VCaP (cell line): Measurements from ENCODE around the gene DIP2A.
A peak's percentile ranks its signal among the peaks of the same experiment; 100 is the strongest.

Experiments used
- H3K27ac ChIP-seq: fragments of 450-650 bp; 2 replicates; pipeline ENCODE4 v1.5.1; 2017
- TF ChIP-seq, protein P1 (sequence below): fragments of 450-650 bp; conservative IDR thresholded peaks from 2 replicates; pipeline ENCODE4 v1.5.1; 2017; ENCODE audit warnings: mild to moderate bottlenecking, moderate library complexity

Gene DIP2A

DNA sequence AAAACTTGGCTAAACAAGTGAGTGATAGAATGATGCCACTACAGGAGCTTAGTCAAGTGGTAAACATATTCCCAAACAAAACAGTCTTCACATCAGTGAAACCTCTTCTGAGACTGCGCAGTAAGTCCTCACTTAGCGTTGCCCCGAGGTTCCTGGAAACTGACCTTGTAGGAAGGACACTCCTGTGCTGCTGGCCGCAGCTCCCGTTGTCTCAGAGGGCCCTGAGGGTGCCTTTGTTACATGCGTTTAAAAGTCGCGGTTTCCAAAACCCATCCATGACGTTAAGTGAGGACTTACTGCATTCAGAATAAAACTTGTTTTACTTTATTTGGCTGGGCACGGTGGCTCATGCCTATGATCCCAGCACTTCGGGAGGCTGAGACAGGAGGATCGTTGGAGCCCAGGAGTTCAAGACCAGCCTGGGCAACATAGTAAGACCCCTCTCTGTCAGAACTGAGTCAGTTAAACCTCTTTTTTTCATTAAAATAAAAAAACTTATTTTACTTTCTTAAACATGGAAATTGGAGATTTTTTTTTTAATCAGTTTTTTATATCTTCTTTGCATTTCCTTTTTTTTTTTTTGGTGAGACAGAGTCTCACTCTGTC lies 36.0 kb upstream of the DIP2A start:
- no peak overlapping the region for H3K27ac ChIP-seq
- TF ChIP-seq, protein P1, sequence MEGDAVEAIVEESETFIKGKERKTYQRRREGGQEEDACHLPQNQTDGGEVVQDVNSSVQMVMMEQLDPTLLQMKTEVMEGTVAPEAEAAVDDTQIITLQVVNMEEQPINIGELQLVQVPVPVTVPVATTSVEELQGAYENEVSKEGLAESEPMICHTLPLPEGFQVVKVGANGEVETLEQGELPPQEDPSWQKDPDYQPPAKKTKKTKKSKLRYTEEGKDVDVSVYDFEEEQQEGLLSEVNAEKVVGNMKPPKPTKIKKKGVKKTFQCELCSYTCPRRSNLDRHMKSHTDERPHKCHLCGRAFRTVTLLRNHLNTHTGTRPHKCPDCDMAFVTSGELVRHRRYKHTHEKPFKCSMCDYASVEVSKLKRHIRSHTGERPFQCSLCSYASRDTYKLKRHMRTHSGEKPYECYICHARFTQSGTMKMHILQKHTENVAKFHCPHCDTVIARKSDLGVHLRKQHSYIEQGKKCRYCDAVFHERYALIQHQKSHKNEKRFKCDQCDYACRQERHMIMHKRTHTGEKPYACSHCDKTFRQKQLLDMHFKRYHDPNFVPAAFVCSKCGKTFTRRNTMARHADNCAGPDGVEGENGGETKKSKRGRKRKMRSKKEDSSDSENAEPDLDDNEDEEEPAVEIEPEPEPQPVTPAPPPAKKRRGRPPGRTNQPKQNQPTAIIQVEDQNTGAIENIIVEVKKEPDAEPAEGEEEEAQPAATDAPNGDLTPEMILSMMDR: no peak

DNA sequence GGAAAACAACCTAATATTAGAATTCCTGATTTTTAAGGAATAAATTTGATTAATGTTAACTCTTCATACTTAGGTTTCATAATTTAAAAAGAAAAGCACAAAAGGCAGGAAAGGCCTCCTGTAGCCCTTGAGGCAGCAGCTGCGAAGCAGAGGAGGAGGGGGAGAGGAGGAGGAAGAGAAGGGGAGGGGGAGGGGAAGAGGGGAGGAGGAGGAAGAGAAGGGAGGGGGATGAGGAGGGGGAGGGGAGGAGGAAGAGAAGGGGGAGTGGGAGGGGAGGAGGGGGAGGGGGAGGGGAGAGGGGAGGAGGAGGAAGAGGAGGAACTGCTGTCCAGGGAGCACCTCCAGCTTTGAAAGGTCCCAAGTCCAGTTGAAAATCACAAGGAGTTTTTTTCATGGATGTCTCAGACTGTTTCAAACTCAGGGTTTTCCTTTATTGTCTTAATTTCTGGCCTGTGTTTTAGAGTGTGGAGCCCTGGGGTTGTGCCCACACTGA lies 35.1 kb upstream of the DIP2A start:
- TF ChIP-seq, protein P1: no peak
- no peak overlapping the region for H3K27ac ChIP-seq

DNA sequence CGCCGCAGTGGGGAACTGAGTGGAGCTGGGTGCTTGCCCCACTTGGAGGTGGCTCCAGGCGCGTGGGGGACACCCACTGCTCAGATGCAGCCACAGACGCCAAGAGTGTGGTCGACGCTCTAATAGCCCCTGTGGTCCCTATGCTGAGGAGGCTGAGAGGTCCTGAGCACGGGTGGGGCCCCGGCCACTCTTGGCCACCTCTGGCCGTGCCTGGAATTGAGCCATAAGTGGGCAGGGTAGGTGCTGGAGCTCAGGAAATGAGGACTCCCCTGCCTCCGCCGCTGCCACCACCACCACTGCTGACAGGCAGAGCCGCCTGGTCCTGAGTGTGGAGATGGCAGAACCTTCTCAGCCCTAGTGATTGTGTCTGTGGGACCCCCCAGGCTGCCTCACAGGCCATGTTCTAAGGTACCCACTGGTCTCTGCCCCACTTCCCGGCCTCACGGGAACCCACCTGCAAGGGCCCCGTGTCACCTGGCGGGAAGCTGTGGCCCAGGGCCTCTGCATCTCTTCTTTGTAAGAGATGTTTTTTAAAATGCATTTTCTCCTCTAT lies 34.6 kb upstream of the DIP2A start:
- TF ChIP-seq, protein P1: no peak
- no peak overlapping the region for H3K27ac ChIP-seq

DNA sequence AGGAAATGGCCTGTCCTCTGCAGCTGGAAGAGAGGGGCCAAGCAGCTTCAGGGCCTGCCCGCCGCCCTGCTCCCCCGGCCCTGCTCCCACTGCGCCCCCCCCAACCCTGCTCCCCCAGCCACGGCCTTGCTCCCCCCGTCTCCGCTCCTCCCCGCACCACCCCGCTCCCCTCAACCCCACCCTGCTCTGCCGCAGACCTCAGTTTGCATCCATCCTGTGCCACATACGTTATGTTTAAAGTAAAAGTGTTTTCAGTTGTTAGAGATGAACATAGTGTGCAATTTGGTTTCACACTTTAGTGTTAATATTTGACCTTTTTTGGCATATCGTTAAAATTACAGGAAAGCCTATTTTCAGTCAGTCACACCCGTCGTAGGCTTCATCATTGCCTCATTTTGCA lies 34.1 kb upstream of the DIP2A start:
- TF ChIP-seq, protein P1: no peak
- H3K27ac ChIP-seq: no peak overlapping the region

DNA sequence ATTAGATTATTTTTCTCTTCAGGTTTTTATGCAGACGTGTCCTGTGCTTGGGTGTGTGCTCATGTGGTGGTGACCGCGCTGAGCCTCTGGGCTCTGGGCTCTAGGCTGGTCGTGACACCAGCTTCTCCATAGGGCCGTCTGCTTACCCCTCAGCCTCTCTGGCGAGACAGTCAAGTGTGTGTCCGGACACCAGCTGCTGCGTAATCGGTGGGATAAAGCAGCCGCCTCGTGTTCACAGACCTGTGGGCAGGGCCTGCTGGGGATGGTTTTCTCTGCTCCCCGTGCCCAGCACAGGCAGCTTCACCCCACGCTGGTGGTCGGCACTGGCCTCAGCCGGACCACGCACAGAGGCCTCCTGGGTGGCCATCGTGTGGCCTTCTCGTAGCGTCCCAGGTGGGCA lies 33.6 kb upstream of the DIP2A start:
- H3K27ac ChIP-seq: no peak overlapping the region

DNA sequence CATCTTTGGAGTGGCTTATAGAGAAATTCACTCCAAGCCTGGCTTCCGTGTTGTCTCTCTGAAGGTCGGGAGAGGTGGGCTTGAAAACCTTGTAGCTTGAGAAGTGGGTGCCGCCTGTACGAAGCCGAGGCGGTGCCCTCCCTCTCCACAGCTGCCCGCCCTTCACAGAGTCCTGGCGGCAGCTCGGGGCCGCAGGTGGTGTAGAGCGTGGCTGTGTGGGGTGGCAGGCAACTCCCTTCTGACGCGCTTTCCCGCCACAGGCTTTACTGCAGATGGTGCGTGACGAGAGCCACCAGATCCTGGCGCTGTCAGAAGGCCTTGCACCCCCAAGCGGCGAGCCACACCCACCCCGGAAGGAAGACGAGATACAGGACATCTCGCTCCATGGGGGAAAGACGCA lies 33.1 kb upstream of the DIP2A start:
- TF ChIP-seq, protein P1: no peak
- H3K27ac ChIP-seq: no peak overlapping the region

More for the DNA sequence above, 33.6 kb upstream of the DIP2A start:
- TF ChIP-seq, protein P1: no peak

DNA sequence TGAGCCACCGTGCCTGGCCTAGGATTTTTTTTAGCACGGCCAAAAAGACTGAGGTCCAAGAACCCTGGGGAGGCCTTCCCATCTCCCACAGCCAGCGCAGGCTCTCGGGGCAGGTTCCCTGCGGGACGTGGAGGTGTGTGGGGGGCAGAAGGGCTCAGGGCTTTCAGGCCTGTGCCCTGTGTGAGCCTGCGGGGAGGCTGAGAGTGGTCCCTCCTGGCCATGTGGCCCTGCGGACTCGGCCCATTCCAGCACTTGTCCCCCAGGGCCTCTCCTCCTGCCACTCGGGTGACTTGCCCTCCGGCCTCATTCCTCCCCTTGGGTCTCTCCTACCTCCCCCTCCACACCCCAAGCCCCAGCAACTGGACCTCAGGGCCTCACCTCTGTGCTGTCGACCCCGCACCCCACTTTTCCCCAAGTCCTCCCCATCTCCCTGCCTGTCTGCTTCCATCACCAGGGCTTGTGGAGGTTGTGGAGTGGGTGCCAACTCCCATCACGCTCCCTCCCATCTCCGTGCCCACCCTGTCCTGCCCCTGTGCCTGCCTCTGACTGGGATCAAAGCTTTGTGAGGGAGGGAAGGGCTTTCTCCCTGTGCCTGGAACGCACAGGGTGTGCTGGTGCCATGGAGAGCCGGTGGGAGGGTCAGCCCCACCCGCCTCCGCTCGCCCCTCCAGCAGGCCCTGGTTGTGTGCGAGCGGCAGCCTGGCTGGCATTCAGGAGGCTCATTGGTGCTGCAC lies 32.2 kb upstream of the DIP2A start:
- H3K27ac ChIP-seq: peak overlapping the region; percentile 2; the same call in 1 of the 2 replicates
- TF ChIP-seq, protein P1: no peak
